Mesenchymal stem cell (in vitro differentiated cells and primary cell): ENCODE measurements around the gene C3orf49.
A peak's percentile ranks its signal among the peaks of the same experiment; 100 is the strongest.

ENCODE experiments used
- DNase-seq: peaks from one replicate; pipeline ENCODE4 v3.0.0-alpha.2; 2013
- H2AFZ ChIP-seq: one replicate; pipeline ENCODE4 v1.6.1; 2013; ENCODE audit warnings: low read depth, mild to moderate bottlenecking, control low read depth, inconsistent platforms, low read length, moderate library complexity
- H2AK5ac ChIP-seq: 2 replicates; pipeline ENCODE4 v1.6.1; 2013; ENCODE audit warnings: low read length, moderate library complexity, mild to moderate bottlenecking, inconsistent platforms; ENCODE audit not compliant: severe bottlenecking
- H2BK120ac ChIP-seq: one replicate; pipeline ENCODE4 v1.6.1; 2013; ENCODE audit warnings: low read depth, mild to moderate bottlenecking, inconsistent platforms, low read length, moderate library complexity
- H2BK12ac ChIP-seq, 2 experiments: one replicate each; pipeline ENCODE4 v1.6.1; 2013; ENCODE audit warnings: inconsistent platforms in 2 of 2, low read length in 2 of 2, mild to moderate bottlenecking in 2 of 2, moderate library complexity in 2 of 2, control low read depth in 1 of 2
- H2BK15ac ChIP-seq: one replicate; pipeline ENCODE4 v1.6.1; 2013; ENCODE audit warnings: mild to moderate bottlenecking, low read depth, inconsistent platforms; ENCODE audit not compliant: poor library complexity, severe bottlenecking
- H2BK5ac ChIP-seq: 2 replicates; pipeline ENCODE4 v1.6.1; 2013; ENCODE audit warnings: low read depth, mild to moderate bottlenecking, low read length, control low read depth, inconsistent platforms; ENCODE audit not compliant: poor library complexity, severe bottlenecking
- H3K14ac ChIP-seq, 2 experiments: one replicate each; pipeline ENCODE4 v1.6.1; 2013; ENCODE audit warnings: inconsistent platforms in 2 of 2, low read length in 2 of 2, control low read depth in 1 of 2, mild to moderate bottlenecking in 1 of 2, moderate library complexity in 1 of 2
- H3K18ac ChIP-seq, 2 experiments: one replicate each; pipeline ENCODE4 v1.6.1; 2013; ENCODE audit warnings: inconsistent platforms in 2 of 2, low read length in 2 of 2, control low read depth in 1 of 2, low read depth in 1 of 2, mild to moderate bottlenecking in 1 of 2
- H3K23ac ChIP-seq, 2 experiments: one replicate each; pipeline ENCODE4 v1.6.1; 2013; ENCODE audit warnings: inconsistent platforms in 2 of 2, low read length in 2 of 2, mild to moderate bottlenecking in 2 of 2, moderate library complexity in 2 of 2, control low read depth in 1 of 2
- H3K27ac ChIP-seq: 2 replicates; pipeline ENCODE4 v1.5.1; 2013; ENCODE audit warnings: mild to moderate bottlenecking, moderate library complexity, low read length, control low read depth, inconsistent platforms; ENCODE audit not compliant: poor library complexity, severe bottlenecking
- H3K27me3 ChIP-seq, 2 experiments: 2 replicates each; pipeline versions ENCODE4 v1.6.1 to v1.7.0; 2013; ENCODE audit warnings: low read length in 2 of 2, mild to moderate bottlenecking in 2 of 2, moderate library complexity in 2 of 2, control low read depth in 1 of 2, inconsistent platforms in 1 of 2; ENCODE audit not compliant: control insufficient read depth in 1 of 2, insufficient read depth in 1 of 2
- H3K36me3 ChIP-seq, 2 experiments: 2 replicates each; pipeline versions ENCODE4 v1.6.1 to v1.7.0; 2013; ENCODE audit warnings: low read length in 2 of 2, control low read depth in 1 of 2, inconsistent platforms in 1 of 2, low read depth in 1 of 2, mild to moderate bottlenecking in 1 of 2; ENCODE audit not compliant: insufficient read depth in 2 of 2, control insufficient read depth in 1 of 2
- H3K4ac ChIP-seq, 2 experiments: one replicate each; pipeline ENCODE4 v1.6.1; 2013; ENCODE audit warnings: inconsistent platforms in 2 of 2, low read length in 2 of 2, mild to moderate bottlenecking in 2 of 2, moderate library complexity in 2 of 2, control low read depth in 1 of 2, low read depth in 1 of 2
- H3K4me1 ChIP-seq: 2 replicates; pipeline ENCODE4 v1.6.1; 2013; ENCODE audit warnings: low read depth, low read length, control low read depth; ENCODE audit not compliant: control insufficient read depth, insufficient read depth
- H3K4me2 ChIP-seq: 2 replicates; pipeline ENCODE4 v1.6.1; 2013; ENCODE audit warnings: low read length, mild to moderate bottlenecking, inconsistent platforms; ENCODE audit not compliant: poor library complexity, severe bottlenecking
- H3K4me3 ChIP-seq, 2 experiments: 2 replicates each; pipeline versions ENCODE4 v1.5.1 to v1.7.0; 2013; ENCODE audit warnings: low read length in 2 of 2, mild to moderate bottlenecking in 2 of 2, control low read depth in 1 of 2, low read depth in 1 of 2; ENCODE audit not compliant: insufficient read depth in 1 of 2
- H3K79me1 ChIP-seq: replicated peaks from 2 replicates; pipeline ENCODE4 v1.6.1; 2013; ENCODE audit warnings: mild to moderate bottlenecking, control low read depth, low read length, inconsistent platforms; ENCODE audit not compliant: poor library complexity, severe bottlenecking
- H3K9ac ChIP-seq: 2 replicates; pipeline ENCODE4 v1.7.0; 2013; ENCODE audit warnings: mild to moderate bottlenecking, low read length, moderate library complexity
- H3K9me3 ChIP-seq: 2 replicates; pipeline ENCODE4 v1.7.0; 2013; ENCODE audit warnings: mild to moderate bottlenecking, low read length; ENCODE audit not compliant: control insufficient read depth
- H4K8ac ChIP-seq: one replicate; pipeline ENCODE4 v1.6.1; 2013; ENCODE audit warnings: inconsistent platforms, mild to moderate bottlenecking, low read length, moderate library complexity
- H4K91ac ChIP-seq: one replicate; pipeline ENCODE4 v1.6.1; 2013; ENCODE audit warnings: mild to moderate bottlenecking, low read length, inconsistent platforms
- WGBS: methylation state at CpG from one replicate; pipeline ENCODE4 v1.1.7; 2013; ENCODE audit warnings: mixed read lengths; 5-methylcytosine and 5-hydroxymethylcytosine counted together

C3orf49 gene

DNA sequence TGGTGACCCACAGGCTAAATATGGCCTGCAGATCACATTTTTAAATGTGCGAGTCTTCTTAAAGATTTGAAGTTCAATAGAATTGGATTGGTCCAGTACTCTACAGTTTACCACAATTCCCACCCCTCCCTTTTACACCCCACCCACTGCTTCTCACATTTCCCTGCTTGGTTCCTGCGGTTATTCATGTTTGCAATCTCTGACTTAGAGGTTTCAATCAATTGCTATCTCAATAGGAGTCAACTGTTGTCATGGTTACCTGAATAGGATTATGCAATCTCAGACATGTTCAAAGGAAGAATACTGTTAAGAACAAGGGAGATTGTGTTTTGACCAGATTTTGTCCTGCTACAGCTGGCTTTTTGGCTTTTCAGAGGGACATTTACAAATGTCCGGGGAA, 4.9 kb upstream of the C3orf49 start:
- Histone ChIP-seq H2BK120ac (no peak overlapping the region), H3K23ac (no peak overlapping the region), H4K91ac (no peak overlapping the region), H2AFZ (no peak overlapping the region), H3K79me1 (no peaks in the 10 kb centered on the region), H3K27me3 (no peaks in the 10 kb centered on the region), H3K14ac (no peak overlapping the region), H2BK12ac (no peak overlapping the region), H3K27ac (no peak overlapping the region), H3K4me3 (no peak overlapping the region), H4K8ac (no peak overlapping the region), H3K9ac (no peak overlapping the region), H3K36me3 (no peaks in the 10 kb centered on the region), H3K9me3 (no peaks in the 10 kb centered on the region), H3K4me1 (peaks cover 4% of the 10 kb centered on the region), H2BK15ac (no peak overlapping the region), H2BK5ac (no peak overlapping the region), H3K4me2 (no peak overlapping the region), H2AK5ac (no peak overlapping the region), H3K18ac (no peak overlapping the region), H3K4ac (no peak overlapping the region)
- no peak for DNase-seq
- no CpG with 5 or more reads among the region's 3 CpGs for WGBS

DNA sequence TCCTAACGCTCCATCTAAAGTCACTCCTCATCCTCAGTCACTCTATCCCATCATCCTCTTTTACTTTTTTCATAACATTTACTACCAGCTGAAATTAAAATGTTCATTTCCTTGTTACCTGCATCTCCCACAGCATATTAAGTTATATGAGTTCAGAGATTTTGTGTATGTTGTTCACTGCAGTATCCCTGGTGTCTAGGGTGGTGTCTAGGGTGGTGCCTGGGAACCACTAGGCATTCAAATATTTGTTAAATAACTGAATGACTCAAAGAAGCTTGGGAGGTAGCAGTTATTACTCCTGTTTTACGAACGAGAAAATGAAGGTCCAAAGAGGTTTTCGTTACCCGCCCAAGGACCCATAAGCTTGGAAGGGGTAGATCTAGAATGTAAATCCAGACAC, 1.9 kb upstream of the C3orf49 start:
- no peaks in the 10 kb centered on the region for H3K9me3 ChIP-seq
- no peak overlapping the region for H2BK5ac ChIP-seq
- no peaks in the 10 kb centered on the region for H3K79me1 ChIP-seq
- H3K27me3 ChIP-seq: no peaks in the 10 kb centered on the region
- no peak overlapping the region for H3K18ac ChIP-seq
- no peak overlapping the region for H3K4me3 ChIP-seq
- no peak overlapping the region for H2BK120ac ChIP-seq
- no peak overlapping the region for H4K8ac ChIP-seq
- no peak overlapping the region for H3K4ac ChIP-seq
- H4K91ac ChIP-seq: no peak overlapping the region
- no peak overlapping the region for H2BK15ac ChIP-seq
- no peak overlapping the region for H3K9ac ChIP-seq
- H3K4me2 ChIP-seq: no peak overlapping the region
- H3K14ac ChIP-seq: no peak overlapping the region
- no peak overlapping the region for H2BK12ac ChIP-seq
- no peak overlapping the region for H2AK5ac ChIP-seq
- no peak overlapping the region for H3K27ac ChIP-seq
- peaks cover 0 to 3% of the 10 kb centered on the region in 2 experiments for H3K36me3 ChIP-seq
- H2AFZ ChIP-seq: no peak overlapping the region
- H3K4me1 ChIP-seq: peaks cover 2% of the 10 kb centered on the region
- WGBS: 96% methylated on average over 3 of the region's 5 CpGs
- no peak overlapping the region for H3K23ac ChIP-seq
- DNase-seq: no peak

DNA sequence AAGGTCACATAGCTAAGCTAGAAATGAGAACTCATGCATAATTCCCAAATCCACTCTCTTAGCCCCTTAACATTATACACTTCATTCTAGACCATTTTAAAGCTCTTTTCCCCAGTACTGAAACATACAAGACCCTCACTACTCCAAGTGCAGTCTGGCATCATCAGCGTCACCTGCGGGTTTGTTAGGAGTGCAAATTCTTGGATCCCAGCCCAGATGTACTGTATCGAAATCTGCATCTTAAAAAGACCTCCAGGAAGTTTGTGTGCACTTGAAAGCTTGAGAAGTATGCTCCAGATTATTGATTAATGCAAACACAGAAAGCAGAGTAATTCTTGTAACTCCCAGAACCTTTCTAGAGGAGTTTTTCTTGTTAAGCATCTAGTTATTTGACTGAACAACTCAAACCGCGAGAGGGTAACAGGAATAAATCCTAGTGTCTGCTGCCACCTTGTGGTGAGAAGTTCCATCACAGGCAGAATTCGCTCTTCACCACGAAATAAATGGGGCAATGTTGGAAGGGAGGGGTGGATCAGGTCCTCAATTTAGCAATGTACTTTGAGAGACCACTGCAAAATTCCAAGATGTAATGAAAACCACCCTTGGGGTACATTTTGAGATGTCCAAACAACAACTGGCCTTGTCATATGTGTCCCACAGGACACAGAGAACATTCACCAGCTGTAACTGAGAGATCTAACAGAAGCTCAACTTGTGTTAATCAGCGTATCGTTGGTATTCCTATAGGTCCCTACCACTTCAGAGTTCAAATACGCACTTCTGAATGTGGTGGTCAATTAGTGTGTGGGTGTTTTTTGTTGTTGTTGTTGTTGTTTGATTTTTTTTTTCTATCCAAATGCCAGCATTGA, 583 bp upstream of the C3orf49 start:
- H3K23ac ChIP-seq: no peak overlapping the region
- H3K9me3 ChIP-seq: no peaks in the 10 kb centered on the region
- peaks cover 2% of the 10 kb centered on the region for H3K4me1 ChIP-seq
- H3K4me2 ChIP-seq: no peak overlapping the region
- H2BK120ac ChIP-seq: no peak overlapping the region
- peak; percentile 59 for DNase-seq
- H3K36me3 ChIP-seq: peaks cover 0 to 3% of the 10 kb centered on the region in 2 experiments
- no peaks in the 10 kb centered on the region for H3K79me1 ChIP-seq
- 61% methylated on average over 9 of the region's 10 CpGs for WGBS
- no peak overlapping the region for H3K14ac ChIP-seq
- no peak overlapping the region for H4K8ac ChIP-seq
- no peak overlapping the region for H2AFZ ChIP-seq
- H3K9ac ChIP-seq: no peak overlapping the region
- no peak overlapping the region for H2BK12ac ChIP-seq
- H2AK5ac ChIP-seq: no peak overlapping the region
- H3K4ac ChIP-seq: no peak overlapping the region
- no peak overlapping the region for H3K18ac ChIP-seq
- H3K4me3 ChIP-seq: no peak overlapping the region
- H4K91ac ChIP-seq: no peak overlapping the region
- no peaks in the 10 kb centered on the region for H3K27me3 ChIP-seq
- H3K27ac ChIP-seq: no peak overlapping the region
- H2BK5ac ChIP-seq: no peak overlapping the region
- no peak overlapping the region for H2BK15ac ChIP-seq

DNA sequence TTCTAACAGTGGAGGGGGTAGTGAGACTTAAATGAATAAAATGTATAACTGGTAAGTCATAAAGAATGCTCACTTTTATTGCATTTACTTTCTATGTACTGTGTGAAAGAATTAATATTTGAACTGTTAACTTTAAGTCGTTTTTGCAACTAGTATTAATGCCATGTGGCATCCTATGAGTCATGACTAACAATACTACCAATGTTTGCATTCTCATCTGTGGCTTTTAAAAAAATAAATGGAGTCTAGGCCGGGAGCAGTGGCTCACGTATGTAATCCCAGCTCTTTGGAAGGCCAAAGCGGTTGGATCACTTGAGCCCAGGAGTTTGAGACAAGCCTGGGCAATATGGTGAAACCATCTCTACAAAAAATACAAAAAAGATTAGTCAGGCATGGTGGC, 5.2 kb downstream of the C3orf49 start:
- Histone ChIP-seq H3K14ac (no peak overlapping the region), H4K91ac (no peak overlapping the region), H3K79me1 (no peaks in the 10 kb centered on the region), H2BK12ac (no peak overlapping the region), H3K23ac (no peak overlapping the region), H3K9me3 (no peaks in the 10 kb centered on the region), H3K4me3 (no peak overlapping the region), H4K8ac (no peak overlapping the region), H3K4ac (no peak overlapping the region), H2BK5ac (no peak overlapping the region), H3K4me1 (peaks cover 7% of the 10 kb centered on the region), H2BK15ac (no peak overlapping the region), H3K27me3 (no peaks in the 10 kb centered on the region), H3K18ac (no peak overlapping the region), H2AK5ac (no peak overlapping the region), H3K9ac (no peak overlapping the region), H3K4me2 (no peak overlapping the region), H2AFZ (no peak overlapping the region), H3K36me3 (peaks cover 0 to 30% of the 10 kb centered on the region in 2 experiments), H2BK120ac (no peak overlapping the region), H3K27ac (peak overlapping the region; percentile 73)
- DNase-seq: peak; percentile 51
- WGBS: 66% methylated on average over 3 of the region's 4 CpGs
